Medulla oblongata (tissue), 1 donor: Measurements from ENCODE around the gene COLEC12.

ENCODE experiments used
- DNase-seq: peaks from one replicate; pipeline ENCODE4 v3.0.0-alpha.2; 2015; ENCODE audit errors: extremely low spot score

COLEC12 gene

GRCh38 chr18:500632-501405, at the start of gene COLEC12:
Gene COLEC12 (minus strand): TSS chr18:500701. CDS start chr18:500514, 187 bp downstream.
- no peak for DNase-seq

GRCh38 chr18:549967-550366, 49.5 kb upstream of the COLEC12 start:
- DNase-seq: no peak

GRCh38 chr18:543447-544078, 43.1 kb upstream of the COLEC12 start:
- DNase-seq: no peak

GRCh38 chr18:533995-534601, 33.6 kb upstream of the COLEC12 start:
- no peak for DNase-seq

- DNase-seq: no peak
Observed at GRCh38 chr18:532632-533031, 32.1 kb upstream of the COLEC12 start.

GRCh38 chr18:532018-532417, 31.5 kb upstream of the COLEC12 start:
- DNase-seq: no peak

- DNase-seq: no peak
Observed at GRCh38 chr18:527146-527545, 26.6 kb upstream of the COLEC12 start.

GRCh38 chr18:526681-527080, 26.2 kb upstream of the COLEC12 start:
- no peak for DNase-seq

- DNase-seq: no peak
Observed at GRCh38 chr18:525036-525797, 24.7 kb upstream of the COLEC12 start.

- DNase-seq: no peak
Observed at GRCh38 chr18:524466-524865, 24.0 kb upstream of the COLEC12 start.

GRCh38 chr18:523561-523960, 23.1 kb upstream of the COLEC12 start:
- DNase-seq: no peak

- peak; percentile 76 for DNase-seq
Observed at GRCh38 chr18:519019-519879, 18.7 kb upstream of the COLEC12 start.

GRCh38 chr18:518081-518480, 17.6 kb upstream of the COLEC12 start:
- DNase-seq: no peak

GRCh38 chr18:515838-516237, 15.3 kb upstream of the COLEC12 start:
- DNase-seq: no peak

GRCh38 chr18:515156-515815, 14.8 kb upstream of the COLEC12 start:
- DNase-seq: no peak

GRCh38 chr18:513826-514530, 13.5 kb upstream of the COLEC12 start:
- no peak for DNase-seq

GRCh38 chr18:512957-513356, 12.5 kb upstream of the COLEC12 start:
- no peak for DNase-seq

GRCh38 chr18:508835-509234, 8.3 kb upstream of the COLEC12 start:
- no peak for DNase-seq

- DNase-seq: no peak
Observed at GRCh38 chr18:507636-508035, 7.1 kb upstream of the COLEC12 start.

- DNase-seq: no peak
Observed at GRCh38 chr18:506801-507200, 6.3 kb upstream of the COLEC12 start.
